ENCODE measurements around the gene TUBB8B.
"Not testable (repeated sequence)": the region's sequence is repeated elsewhere in the genome, so short reads cannot be mapped to it uniquely, and the experiment has no call there.

- TF ChIP-seq CTCF, POLR2A, POLR2AphosphoS5 (IDR thresholded peaks at IDR 0.05): not testable (repeated sequence)
Observed at GRCh38 chr18:91561-91960, 42.1 kb upstream of the TUBB8B start.

Measured in gastroesophageal sphincter (tissue), 3 donors.